ENCODE measurements around the gene FILIP1L. TPM values are rescaled to one million over a fixed set of nuclear protein-coding genes. Genes with fewer than 3 reads are reported as not detected.
A peak's percentile ranks its signal among the peaks of the same experiment; 100 is the strongest.

Gene FILIP1L
- total RNA-seq, 2 donors from 2014 or later: 270 to 279 TPM

DNA sequence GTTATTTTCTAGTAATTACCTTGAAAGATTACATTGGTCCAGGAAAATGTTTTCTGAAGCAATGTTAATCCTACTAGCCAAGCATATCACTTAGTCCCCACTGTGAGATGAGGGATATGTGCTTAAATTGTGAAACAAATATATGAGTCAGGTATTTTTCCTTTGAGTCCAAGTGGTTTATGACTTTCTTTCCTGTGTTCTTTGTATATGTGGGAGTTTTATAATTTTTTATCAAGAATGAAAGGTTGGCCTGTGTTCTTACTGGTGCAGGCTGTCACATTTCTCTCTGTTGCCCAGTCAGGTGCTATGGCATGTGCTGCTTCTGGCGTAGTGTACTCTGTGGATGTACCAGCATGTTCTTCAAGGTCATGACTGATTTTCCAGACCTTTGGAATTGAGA, 149.2 kb downstream of the FILIP1L start:
- H3K4me1 ChIP-seq (ENCODE audit: control insufficient read depth in 1 of 2, low read depth in 2 of 2): peaks cover 41 to 79% of the 10 kb centered on the region in 2 donors

DNA sequence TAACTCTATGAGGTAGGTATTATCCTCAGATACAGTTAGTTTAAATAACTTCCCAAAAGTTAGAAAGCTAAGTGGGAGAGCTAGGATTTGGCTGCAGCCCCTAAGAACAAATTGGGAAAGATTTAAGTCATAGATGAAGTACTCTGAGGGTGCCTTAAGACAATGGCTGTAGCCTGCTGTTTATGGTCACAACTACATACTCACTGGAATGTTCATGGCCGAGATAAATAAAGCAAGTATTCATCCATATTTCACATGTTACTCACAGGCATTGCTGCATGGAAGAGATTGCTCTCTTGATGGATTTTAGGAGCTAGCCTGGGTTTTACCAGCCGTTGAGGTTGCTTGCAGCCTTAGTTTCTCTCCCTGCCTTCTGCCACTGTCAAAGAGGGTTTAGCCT, 151.6 kb downstream of the FILIP1L start:
- no peak overlapping the region for H3K4me3 ChIP-seq
- ATAC-seq (ENCODE audit: insufficient number of reproducible peaks, low FRiP score, low read depth) (no peak), DNase-seq (ENCODE audit: low spot score) (no peak)
- H3K4me1 ChIP-seq (ENCODE audit: control insufficient read depth in 1 of 2, low read depth in 2 of 2): peaks cover 40 to 91% of the 10 kb centered on the region in 2 donors
- peak overlapping the region; percentile 75 to 92 for H3K27ac ChIP-seq
- H3K9me3 ChIP-seq: no peaks in the 10 kb centered on the region
- TF ChIP-seq, protein P1, sequence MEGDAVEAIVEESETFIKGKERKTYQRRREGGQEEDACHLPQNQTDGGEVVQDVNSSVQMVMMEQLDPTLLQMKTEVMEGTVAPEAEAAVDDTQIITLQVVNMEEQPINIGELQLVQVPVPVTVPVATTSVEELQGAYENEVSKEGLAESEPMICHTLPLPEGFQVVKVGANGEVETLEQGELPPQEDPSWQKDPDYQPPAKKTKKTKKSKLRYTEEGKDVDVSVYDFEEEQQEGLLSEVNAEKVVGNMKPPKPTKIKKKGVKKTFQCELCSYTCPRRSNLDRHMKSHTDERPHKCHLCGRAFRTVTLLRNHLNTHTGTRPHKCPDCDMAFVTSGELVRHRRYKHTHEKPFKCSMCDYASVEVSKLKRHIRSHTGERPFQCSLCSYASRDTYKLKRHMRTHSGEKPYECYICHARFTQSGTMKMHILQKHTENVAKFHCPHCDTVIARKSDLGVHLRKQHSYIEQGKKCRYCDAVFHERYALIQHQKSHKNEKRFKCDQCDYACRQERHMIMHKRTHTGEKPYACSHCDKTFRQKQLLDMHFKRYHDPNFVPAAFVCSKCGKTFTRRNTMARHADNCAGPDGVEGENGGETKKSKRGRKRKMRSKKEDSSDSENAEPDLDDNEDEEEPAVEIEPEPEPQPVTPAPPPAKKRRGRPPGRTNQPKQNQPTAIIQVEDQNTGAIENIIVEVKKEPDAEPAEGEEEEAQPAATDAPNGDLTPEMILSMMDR (IDR thresholded peaks at IDR 0.05): no peak
- H3K36me3 ChIP-seq: no peaks in the 10 kb centered on the region
- H3K27me3 ChIP-seq (replicated peaks; ENCODE audit: insufficient read depth): no peaks in the 10 kb centered on the region

More for the DNA sequence above, 149.2 kb downstream of the FILIP1L start:
- H3K27ac ChIP-seq: peak overlapping the region; percentile 83 to 91
- no peaks in the 10 kb centered on the region for H3K36me3 ChIP-seq
- H3K4me3 ChIP-seq: no peak overlapping the region
- no peaks in the 10 kb centered on the region for H3K27me3 ChIP-seq (replicated peaks; ENCODE audit: insufficient read depth)
- DNase-seq (ENCODE audit: low spot score) (no peak), ATAC-seq (ENCODE audit: insufficient number of reproducible peaks, low FRiP score, low read depth) (no peak)
- H3K9me3 ChIP-seq: no peaks in the 10 kb centered on the region
- TF ChIP-seq, protein P1 (IDR thresholded peaks at IDR 0.05): no peak

DNA sequence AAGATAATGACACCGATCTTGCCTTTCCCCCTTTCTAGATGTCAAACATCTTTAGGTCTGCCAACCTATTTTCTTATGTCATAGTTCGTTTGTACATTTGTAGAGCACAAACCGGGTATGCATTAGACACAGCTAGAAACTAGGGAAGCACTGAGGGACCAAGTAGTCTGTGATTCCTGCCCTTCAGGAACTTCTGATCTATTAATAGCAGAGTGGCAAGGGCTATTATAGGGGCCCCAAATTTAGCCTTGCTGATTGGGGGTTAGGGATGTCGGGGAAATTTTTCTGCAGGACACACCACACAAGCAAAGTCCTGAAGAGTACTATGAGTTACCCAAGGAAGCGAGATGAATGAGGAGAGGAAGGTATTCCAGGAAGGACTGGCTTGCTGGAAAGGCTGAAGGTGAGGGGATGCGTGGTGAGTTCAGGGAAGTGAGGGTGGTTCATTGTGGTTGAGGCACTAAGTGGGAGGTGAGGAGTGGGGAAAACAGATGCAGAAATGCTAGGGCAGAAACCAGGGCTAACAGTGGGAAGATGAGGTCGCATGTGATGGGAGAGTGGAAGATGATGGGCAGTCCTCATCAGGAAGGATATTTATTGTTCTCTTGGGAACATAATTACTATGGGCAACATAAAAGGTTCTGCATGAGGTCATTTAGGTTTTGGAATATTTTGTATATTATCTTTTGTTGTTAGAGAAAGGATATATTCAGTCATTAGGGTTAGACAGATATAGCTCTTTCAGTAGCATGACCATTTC, 152.4 kb downstream of the FILIP1L start:
- H3K27ac ChIP-seq: peak overlapping the region; percentile 75 to 92
- DNase-seq (ENCODE audit: low spot score) (no peak), ATAC-seq (ENCODE audit: insufficient number of reproducible peaks, low FRiP score, low read depth) (no peak)
- no peak overlapping the region for H3K4me3 ChIP-seq
- no peaks in the 10 kb centered on the region for H3K27me3 ChIP-seq (replicated peaks; ENCODE audit: insufficient read depth)
- no peaks in the 10 kb centered on the region for H3K36me3 ChIP-seq
- peaks cover 37 to 92% of the 10 kb centered on the region in 2 donors for H3K4me1 ChIP-seq (ENCODE audit: control insufficient read depth in 1 of 2, low read depth in 2 of 2)
- TF ChIP-seq, protein P1 (IDR thresholded peaks at IDR 0.05): no peak
- H3K9me3 ChIP-seq: no peaks in the 10 kb centered on the region

DNA sequence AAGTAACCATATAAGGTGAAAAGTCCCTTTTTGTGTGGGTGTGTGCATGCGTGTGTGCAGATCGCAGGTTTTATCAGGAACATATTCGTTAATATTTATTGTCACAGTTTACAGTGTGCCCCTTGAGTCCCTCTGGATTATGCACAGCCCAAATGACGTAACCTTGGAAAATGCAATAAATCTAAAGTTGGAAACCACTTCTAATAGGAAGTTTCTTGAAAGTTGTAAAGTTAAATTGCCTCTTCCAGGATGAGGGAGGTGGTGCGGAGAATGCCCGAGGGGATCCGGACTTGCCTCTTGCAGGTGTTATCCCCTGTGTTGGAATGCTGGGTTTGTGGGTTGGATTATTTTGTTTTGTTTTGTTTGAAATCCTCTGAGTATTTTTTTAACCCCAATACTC, 153.4 kb downstream of the FILIP1L start:
- Histone ChIP-seq H3K27me3 (replicated peaks; ENCODE audit: insufficient read depth) (no peaks in the 10 kb centered on the region), H3K27ac (peak overlapping the region; percentile 75 to 92), H3K4me1 (ENCODE audit: control insufficient read depth in 1 of 2, low read depth in 2 of 2) (peaks cover 31 to 85% of the 10 kb centered on the region in 2 donors), H3K4me3 (peak overlapping the region; percentile 53), H3K36me3 (no peaks in the 10 kb centered on the region), H3K9me3 (no peaks in the 10 kb centered on the region)
- DNase-seq (ENCODE audit: low spot score): no peak
- no peak for ATAC-seq (ENCODE audit: insufficient number of reproducible peaks, low FRiP score, low read depth)
- TF ChIP-seq, protein P1 (IDR thresholded peaks at IDR 0.05): no peak

DNA sequence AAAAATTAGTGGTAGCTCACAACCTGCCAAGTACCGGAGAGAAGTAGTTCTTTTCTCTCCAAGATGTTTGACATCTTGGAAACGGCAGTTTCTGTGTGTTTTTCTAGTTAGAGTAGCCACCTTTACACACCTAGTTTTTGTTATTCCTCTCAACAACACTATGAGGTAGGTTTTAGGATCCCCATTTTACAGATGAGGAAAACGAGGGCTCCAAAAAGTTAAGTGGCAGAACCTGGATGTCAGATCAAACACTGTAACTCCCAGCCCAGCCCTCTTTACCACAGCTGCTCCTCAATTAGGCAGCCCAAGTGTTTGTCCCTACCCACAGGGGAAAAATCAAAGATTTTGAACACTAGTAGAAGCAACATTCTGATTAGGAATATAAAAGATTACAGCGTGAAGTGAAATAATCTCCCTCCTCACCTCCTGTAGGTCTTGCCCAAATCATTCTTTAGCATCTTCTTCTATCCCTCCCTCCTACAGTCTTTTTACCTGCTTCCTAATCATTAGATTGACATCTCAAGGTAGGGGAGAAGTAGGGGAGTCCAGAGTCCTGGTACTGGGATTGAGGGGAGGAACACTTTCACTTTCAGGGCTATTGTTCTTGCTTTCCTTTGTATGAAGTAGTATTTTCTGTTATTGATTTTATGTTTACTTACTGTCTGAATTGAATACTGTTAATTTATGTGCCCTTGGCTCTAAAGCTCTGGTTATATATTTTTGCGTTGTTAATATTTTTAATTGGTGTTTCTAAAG, 154.0 kb downstream of the FILIP1L start:
- DNase-seq (ENCODE audit: low spot score) (no peak), ATAC-seq (ENCODE audit: insufficient number of reproducible peaks, low FRiP score, low read depth) (no peak)
- no peaks in the 10 kb centered on the region for H3K36me3 ChIP-seq
- no peaks in the 10 kb centered on the region for H3K27me3 ChIP-seq (replicated peaks; ENCODE audit: insufficient read depth)
- H3K27ac ChIP-seq: peak overlapping the region; percentile 75 to 92
- TF ChIP-seq, protein P1 (IDR thresholded peaks at IDR 0.05): no peak
- H3K4me3 ChIP-seq: peak overlapping the region; percentile 53
- H3K9me3 ChIP-seq: no peaks in the 10 kb centered on the region
- H3K4me1 ChIP-seq (ENCODE audit: control insufficient read depth in 1 of 2, low read depth in 2 of 2): peaks cover 25 to 84% of the 10 kb centered on the region in 2 donors
